ENCODE data around the gene SLC44A5.
A peak's percentile ranks its signal among the peaks of the same experiment; 100 is the strongest.

Gene SLC44A5

DNA sequence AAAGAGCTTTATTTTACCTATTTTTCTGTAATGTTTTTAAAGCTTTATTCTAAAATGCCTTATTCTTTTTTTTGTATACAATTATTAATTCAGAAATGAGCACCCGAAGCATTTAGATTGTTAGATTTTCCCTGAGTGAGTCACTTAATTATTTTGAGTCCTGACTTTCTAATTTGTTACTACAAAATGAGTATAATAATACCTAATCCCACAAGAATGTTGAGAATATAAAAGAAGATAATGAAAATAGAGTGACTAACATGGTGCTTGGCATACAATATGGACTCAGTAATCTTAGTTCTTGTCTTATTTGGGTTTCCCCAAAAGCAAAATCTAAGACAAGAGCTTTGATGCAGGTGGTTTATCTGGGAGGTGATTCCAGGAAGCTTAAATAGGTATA lies 334.5 kb downstream of the SLC44A5 start:
- TF ChIP-seq CREB1 (IDR thresholded peaks at IDR 0.05; ENCODE audit: low read depth) (no peak), CEBPB (IDR thresholded peaks at IDR 0.05) (no peak), ZBTB7A (IDR thresholded peaks at IDR 0.05; ENCODE audit: low read depth) (no peak), NFIC (IDR thresholded peaks at IDR 0.05) (no peak), RAD21 (IDR thresholded peaks at IDR 0.05; ENCODE audit: low read depth) (no peak), EP300 (IDR thresholded peaks at IDR 0.05; ENCODE audit: borderline replicate concordance) (no peak), FOXM1 (IDR thresholded peaks at IDR 0.05; ENCODE audit: borderline replicate concordance, low read depth) (no peak)

DNA sequence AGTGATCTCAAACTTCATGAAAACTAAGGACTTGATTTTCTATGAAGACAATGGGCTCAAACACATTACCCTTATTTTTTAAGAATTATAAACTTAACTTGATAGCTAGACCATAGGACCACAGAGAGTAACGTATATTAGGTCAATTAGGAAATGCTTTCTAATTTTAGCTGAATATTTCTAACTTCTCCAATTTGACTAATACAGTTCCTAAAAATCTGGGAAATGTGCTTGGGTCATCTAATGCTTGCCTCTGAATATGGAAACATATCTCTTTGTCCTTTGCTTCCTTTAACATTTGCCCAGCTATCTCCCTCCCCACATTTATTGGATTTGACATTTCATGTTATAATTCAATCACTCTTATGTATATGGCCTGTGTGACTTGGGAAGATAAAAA lies 335.3 kb downstream of the SLC44A5 start:
- no peak for TF ChIP-seq EP300 (IDR thresholded peaks at IDR 0.05; ENCODE audit: borderline replicate concordance)
- no peak for TF ChIP-seq TEAD4 (IDR thresholded peaks at IDR 0.05)
- no peak for TF ChIP-seq TCF12 (IDR thresholded peaks at IDR 0.05; ENCODE audit: low read depth)
- TF ChIP-seq TAF1 (IDR thresholded peaks at IDR 0.05; ENCODE audit: low read depth): no peak
- TF ChIP-seq, protein P1, sequence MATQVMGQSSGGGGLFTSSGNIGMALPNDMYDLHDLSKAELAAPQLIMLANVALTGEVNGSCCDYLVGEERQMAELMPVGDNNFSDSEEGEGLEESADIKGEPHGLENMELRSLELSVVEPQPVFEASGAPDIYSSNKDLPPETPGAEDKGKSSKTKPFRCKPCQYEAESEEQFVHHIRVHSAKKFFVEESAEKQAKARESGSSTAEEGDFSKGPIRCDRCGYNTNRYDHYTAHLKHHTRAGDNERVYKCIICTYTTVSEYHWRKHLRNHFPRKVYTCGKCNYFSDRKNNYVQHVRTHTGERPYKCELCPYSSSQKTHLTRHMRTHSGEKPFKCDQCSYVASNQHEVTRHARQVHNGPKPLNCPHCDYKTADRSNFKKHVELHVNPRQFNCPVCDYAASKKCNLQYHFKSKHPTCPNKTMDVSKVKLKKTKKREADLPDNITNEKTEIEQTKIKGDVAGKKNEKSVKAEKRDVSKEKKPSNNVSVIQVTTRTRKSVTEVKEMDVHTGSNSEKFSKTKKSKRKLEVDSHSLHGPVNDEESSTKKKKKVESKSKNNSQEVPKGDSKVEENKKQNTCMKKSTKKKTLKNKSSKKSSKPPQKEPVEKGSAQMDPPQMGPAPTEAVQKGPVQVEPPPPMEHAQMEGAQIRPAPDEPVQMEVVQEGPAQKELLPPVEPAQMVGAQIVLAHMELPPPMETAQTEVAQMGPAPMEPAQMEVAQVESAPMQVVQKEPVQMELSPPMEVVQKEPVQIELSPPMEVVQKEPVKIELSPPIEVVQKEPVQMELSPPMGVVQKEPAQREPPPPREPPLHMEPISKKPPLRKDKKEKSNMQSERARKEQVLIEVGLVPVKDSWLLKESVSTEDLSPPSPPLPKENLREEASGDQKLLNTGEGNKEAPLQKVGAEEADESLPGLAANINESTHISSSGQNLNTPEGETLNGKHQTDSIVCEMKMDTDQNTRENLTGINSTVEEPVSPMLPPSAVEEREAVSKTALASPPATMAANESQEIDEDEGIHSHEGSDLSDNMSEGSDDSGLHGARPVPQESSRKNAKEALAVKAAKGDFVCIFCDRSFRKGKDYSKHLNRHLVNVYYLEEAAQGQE (IDR thresholded peaks at IDR 0.05; ENCODE audit: low read depth): no peak
- TF ChIP-seq RAD21 (IDR thresholded peaks at IDR 0.05; ENCODE audit: low read depth): no peak
- TF ChIP-seq EGR1 (IDR thresholded peaks at IDR 0.05): no peak
- no peak for TF ChIP-seq ZBTB7A (IDR thresholded peaks at IDR 0.05; ENCODE audit: low read depth)
- no peak for TF ChIP-seq YY1 (IDR thresholded peaks at IDR 0.05; ENCODE audit: low read depth)
- TF ChIP-seq, protein P2, sequence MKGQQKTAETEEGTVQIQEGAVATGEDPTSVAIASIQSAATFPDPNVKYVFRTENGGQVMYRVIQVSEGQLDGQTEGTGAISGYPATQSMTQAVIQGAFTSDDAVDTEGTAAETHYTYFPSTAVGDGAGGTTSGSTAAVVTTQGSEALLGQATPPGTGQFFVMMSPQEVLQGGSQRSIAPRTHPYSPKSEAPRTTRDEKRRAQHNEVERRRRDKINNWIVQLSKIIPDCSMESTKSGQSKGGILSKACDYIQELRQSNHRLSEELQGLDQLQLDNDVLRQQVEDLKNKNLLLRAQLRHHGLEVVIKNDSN (IDR thresholded peaks at IDR 0.05): no peak
- no peak for TF ChIP-seq FOXM1 (IDR thresholded peaks at IDR 0.05; ENCODE audit: borderline replicate concordance, low read depth)
- TF ChIP-seq, protein P3, sequence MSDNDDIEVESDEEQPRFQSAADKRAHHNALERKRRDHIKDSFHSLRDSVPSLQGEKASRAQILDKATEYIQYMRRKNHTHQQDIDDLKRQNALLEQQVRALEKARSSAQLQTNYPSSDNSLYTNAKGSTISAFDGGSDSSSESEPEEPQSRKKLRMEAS (IDR thresholded peaks at IDR 0.05): no peak
- no peak for TF ChIP-seq CREB1 (IDR thresholded peaks at IDR 0.05; ENCODE audit: low read depth)
- TF ChIP-seq CEBPB (IDR thresholded peaks at IDR 0.05): no peak
- TF ChIP-seq NFIC (IDR thresholded peaks at IDR 0.05): no peak

DNA sequence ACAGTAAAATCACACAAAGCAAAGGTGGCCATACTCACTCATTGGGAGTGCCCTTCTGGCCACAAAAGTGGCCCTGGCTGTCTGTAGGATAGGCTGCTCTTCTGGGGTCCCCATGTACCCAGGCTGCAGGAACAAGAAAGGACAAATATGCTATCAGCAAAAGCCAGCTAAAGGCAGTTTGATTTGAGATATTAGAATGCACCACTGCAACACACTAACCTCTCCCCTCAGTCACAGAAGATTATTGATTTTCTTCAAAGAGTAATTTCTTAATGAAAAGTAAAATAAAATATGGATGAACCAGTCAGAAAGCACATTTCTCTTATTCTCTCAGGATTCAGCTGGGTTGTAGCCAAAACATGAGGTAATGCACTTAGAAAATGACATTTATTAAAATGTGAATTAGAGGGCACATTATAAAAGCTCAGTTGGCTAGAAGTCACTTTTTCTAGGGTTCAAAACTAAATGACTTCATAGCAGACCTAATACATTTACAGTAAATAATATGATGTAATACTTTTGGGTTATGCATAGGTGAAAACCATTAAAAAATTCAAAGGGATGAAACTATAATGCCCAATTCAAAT lies 335.9 kb downstream of the SLC44A5 start:
- no peak for TF ChIP-seq RAD21 (IDR thresholded peaks at IDR 0.05; ENCODE audit: low read depth)
- TF ChIP-seq, protein P1 (IDR thresholded peaks at IDR 0.05; ENCODE audit: low read depth): no peak
- TF ChIP-seq ZBTB7A (IDR thresholded peaks at IDR 0.05; ENCODE audit: low read depth): no peak
- TF ChIP-seq CEBPB (IDR thresholded peaks at IDR 0.05): no peak
- TF ChIP-seq EGR1 (IDR thresholded peaks at IDR 0.05): no peak

DNA sequence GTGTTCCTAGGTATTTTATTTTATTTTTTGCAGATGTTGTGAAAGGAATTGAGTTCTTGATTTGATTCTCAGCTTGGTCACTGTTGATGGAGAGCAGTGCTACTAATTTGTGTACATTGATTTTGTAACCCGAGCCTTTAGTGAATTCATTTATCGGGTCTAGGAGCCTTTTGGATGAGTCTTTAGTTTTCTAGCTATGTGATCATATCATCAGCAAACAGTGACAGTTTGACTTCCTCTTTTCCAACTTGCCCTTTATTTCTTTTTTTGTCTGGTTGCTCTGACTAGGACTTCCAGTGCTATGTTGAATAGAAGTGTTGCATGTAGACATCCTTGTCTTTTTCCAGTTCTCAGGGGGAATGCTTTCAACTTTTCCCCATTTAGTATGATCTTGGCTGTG lies 337.8 kb downstream of the SLC44A5 start:
- TF ChIP-seq CEBPB (IDR thresholded peaks at IDR 0.05) (no peak), NFIC (IDR thresholded peaks at IDR 0.05) (no peak)

DNA sequence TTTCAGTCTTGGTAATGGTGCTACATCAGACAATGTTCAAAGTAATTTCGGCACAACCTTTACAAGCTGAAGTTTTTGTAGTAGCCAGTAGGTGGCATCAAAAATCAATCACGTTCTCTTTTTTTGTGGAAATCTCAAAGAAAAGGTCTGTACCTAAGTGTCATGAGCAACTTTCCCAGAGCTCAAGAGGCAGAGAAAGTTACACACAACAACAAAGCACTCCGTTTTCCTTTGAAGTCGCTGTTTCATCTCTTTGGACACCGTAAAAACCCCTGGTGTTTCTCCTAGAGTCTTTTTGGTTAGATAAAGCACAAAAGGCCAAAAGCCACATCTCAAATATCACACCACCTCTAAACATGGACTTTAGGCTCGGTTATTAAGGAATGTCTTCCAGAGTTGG lies 345.1 kb downstream of the SLC44A5 start:
- TF ChIP-seq RAD21 (IDR thresholded peaks at IDR 0.05; ENCODE audit: low read depth): peak; percentile 54
- TF ChIP-seq, protein P3 (IDR thresholded peaks at IDR 0.05): no peak
- TF ChIP-seq TCF12 (IDR thresholded peaks at IDR 0.05; ENCODE audit: low read depth): no peak
- no peak for TF ChIP-seq CEBPB (IDR thresholded peaks at IDR 0.05)
- TF ChIP-seq EGR1 (IDR thresholded peaks at IDR 0.05): no peak
- TF ChIP-seq NFIC (IDR thresholded peaks at IDR 0.05): no peak

DNA sequence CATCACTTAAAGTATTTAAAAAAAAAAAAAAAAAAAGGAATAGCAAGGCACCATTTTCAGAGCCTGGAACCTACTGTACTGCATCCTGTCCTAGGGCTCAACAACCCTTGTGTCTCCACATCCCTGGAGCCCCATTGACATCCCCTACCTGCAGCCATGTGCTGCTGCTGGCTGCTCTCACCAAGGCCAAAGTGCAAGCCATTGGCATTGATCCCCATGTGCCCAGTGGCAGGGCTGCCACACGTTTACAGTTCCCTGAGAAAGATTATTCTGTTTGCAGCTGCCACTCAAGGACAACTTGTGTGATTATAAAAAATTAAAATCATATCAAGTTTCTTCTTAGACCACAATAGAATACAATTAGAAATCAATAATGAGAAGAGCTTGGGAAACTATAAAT lies 346.8 kb downstream of the SLC44A5 start:
- TF ChIP-seq ZBTB7A (IDR thresholded peaks at IDR 0.05; ENCODE audit: low read depth): no peak
- no peak for TF ChIP-seq YY1 (IDR thresholded peaks at IDR 0.05; ENCODE audit: low read depth)
- no peak for TF ChIP-seq TCF12 (IDR thresholded peaks at IDR 0.05; ENCODE audit: low read depth)
- TF ChIP-seq, protein P3 (IDR thresholded peaks at IDR 0.05): no peak
- no peak for TF ChIP-seq NFIC (IDR thresholded peaks at IDR 0.05)
- no peak for TF ChIP-seq FOXM1 (IDR thresholded peaks at IDR 0.05; ENCODE audit: borderline replicate concordance, low read depth)
- TF ChIP-seq EGR1 (IDR thresholded peaks at IDR 0.05): no peak
- TF ChIP-seq TEAD4 (IDR thresholded peaks at IDR 0.05): no peak
- no peak for TF ChIP-seq RAD21 (IDR thresholded peaks at IDR 0.05; ENCODE audit: low read depth)
- TF ChIP-seq TAF1 (IDR thresholded peaks at IDR 0.05; ENCODE audit: low read depth): no peak
- TF ChIP-seq, protein P1 (IDR thresholded peaks at IDR 0.05; ENCODE audit: low read depth): no peak
- TF ChIP-seq, protein P2 (IDR thresholded peaks at IDR 0.05): no peak
- no peak for TF ChIP-seq CEBPB (IDR thresholded peaks at IDR 0.05)
- no peak for TF ChIP-seq EP300 (IDR thresholded peaks at IDR 0.05; ENCODE audit: borderline replicate concordance)
- no peak for TF ChIP-seq CREB1 (IDR thresholded peaks at IDR 0.05; ENCODE audit: low read depth)

Measured in Ishikawa (cell line).